ENCODE results near the gene GALNT9. TPM values are rescaled to one million over a fixed set of nuclear protein-coding genes. Genes with fewer than 3 reads are reported as not detected.
"Not testable (repeated sequence)": the region's sequence is repeated elsewhere in the genome, so short reads cannot be mapped to it uniquely, and the experiment has no call there.

The GALNT9 gene
- total RNA-seq, 2 experiments from 2014 or later = not detected

- ChIA-PET POLR2A (no interaction called here), CTCF (no interaction called here)
- DNase-seq = no peak
- Mint-ChIP-seq H3K9me3 (no peaks in the 10 kb centered on the region), H3K27me3 (peaks cover under 1% of the 10 kb centered on the region), H3K36me3 (ENCODE audit: low read depth) (no peaks in the 10 kb centered on the region), H3K27ac (no peak overlapping the region), H3K4me1 (no peaks in the 10 kb centered on the region), H3K4me3 (no peak overlapping the region)
These were observed 75.5 kb downstream of the GALNT9 start for GRCh38 chr12:132253698-132254480.

GRCh38 chr12:132252981-132253380 is 76.4 kb downstream of the GALNT9 start:
- CTCF ChIA-PET; H3K27ac Mint-ChIP-seq; H3K4me3 Mint-ChIP-seq; H3K4me1 Mint-ChIP-seq; POLR2A ChIA-PET; H3K27me3 Mint-ChIP-seq; DNase-seq; H3K36me3 Mint-ChIP-seq (ENCODE audit: low read depth); H3K9me3 Mint-ChIP-seq: not testable (repeated sequence)

- no peaks in the 10 kb centered on the region for H3K4me1 Mint-ChIP-seq
- no peaks in the 10 kb centered on the region for H3K9me3 Mint-ChIP-seq
- ChIA-PET POLR2A (no interaction called here), CTCF (no interaction called here)
- peaks cover 3% of the 10 kb centered on the region for H3K27me3 Mint-ChIP-seq
- DNase-seq = no peak
- no peak overlapping the region for H3K4me3 Mint-ChIP-seq
- H3K27ac Mint-ChIP-seq = no peak overlapping the region
- H3K36me3 Mint-ChIP-seq (ENCODE audit: low read depth) = no peaks in the 10 kb centered on the region
These were observed 77.5 kb downstream of the GALNT9 start for GRCh38 chr12:132251741-132252490.

DNA sequence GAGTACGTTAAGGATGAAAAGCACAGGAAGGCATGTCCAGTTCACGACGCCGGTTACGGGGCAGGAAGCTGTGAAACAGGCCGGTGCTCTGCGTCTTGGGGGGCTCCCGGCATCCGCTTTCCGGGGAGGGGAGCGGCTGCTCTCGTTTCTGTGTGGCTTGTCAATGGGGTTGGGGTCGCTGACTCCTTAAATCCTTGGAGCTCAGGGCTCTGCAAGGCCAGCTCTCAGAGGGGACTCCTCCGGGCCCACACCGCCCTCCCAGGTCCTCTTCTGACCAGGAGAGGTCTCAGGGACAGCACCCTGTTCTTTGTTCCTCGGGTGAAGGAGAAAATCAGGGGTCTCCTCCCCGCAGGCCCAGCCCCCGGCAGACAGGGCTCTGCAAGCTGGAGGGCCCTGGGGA is 78.1 kb downstream of the GALNT9 start:
- Mint-ChIP-seq H3K27me3 (peaks cover 3% of the 10 kb centered on the region), H3K9me3 (no peaks in the 10 kb centered on the region), H3K27ac (no peak overlapping the region), H3K4me1 (no peaks in the 10 kb centered on the region), H3K36me3 (ENCODE audit: low read depth) (no peaks in the 10 kb centered on the region), H3K4me3 (no peak overlapping the region)
- ChIA-PET CTCF (no interaction called here), POLR2A (no interaction called here)
- no peak for DNase-seq

GRCh38 chr12:132250707-132251106 is 78.7 kb downstream of the GALNT9 start:
- H3K4me1 Mint-ChIP-seq = no peaks in the 10 kb centered on the region
- ChIA-PET CTCF (no interaction called here), POLR2A (no interaction called here)
- H3K4me3 Mint-ChIP-seq = no peak overlapping the region
- no peaks in the 10 kb centered on the region for H3K9me3 Mint-ChIP-seq
- DNase-seq = no peak
- no peaks in the 10 kb centered on the region for H3K36me3 Mint-ChIP-seq (ENCODE audit: low read depth)
- H3K27ac Mint-ChIP-seq = no peak overlapping the region
- peaks cover 3% of the 10 kb centered on the region for H3K27me3 Mint-ChIP-seq

DNA sequence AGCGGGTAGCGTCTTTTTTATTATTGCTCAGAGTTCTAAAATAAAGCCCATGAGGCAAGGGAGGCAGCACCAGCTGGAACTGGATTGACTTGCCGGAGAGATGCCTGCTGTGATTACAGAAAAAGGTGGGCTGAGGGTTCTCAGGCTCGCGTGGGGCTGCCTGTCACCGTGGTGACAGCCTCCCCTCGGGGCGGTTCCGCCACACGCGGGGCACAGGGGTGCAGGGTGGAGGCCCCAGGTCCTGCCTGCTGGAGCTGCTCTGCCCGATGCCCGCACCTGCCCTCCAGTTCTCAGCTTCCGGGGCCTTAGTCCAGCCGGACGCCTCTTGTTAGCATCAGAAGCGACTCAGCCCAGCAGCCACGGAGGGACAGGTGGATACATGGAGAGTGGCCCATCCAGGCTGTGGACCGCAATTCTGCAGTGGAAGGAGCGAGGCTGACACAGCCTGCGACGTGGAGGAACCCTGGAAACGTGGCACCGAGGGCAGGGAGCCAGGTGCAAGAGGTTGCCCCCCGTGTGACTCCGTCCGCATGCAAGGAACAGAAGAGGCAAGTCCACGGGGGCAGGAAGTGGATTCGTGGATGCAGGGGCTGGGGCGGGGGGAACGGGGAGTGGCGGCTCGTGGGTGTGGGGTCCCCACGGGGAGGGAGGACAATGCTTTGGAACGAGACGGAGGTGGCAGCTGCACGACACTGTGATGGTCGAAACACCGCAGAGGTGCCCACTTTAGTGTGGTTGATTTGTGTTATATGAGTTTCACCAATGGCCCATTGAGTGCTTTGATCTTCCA is 79.5 kb downstream of the GALNT9 start:
- ChIA-PET CTCF (no interaction called here), POLR2A (no interaction called here)
- Mint-ChIP-seq H3K36me3 (ENCODE audit: low read depth) (no peaks in the 10 kb centered on the region), H3K27me3 (peaks cover 3% of the 10 kb centered on the region), H3K4me1 (no peaks in the 10 kb centered on the region), H3K27ac (no peak overlapping the region), H3K9me3 (no peaks in the 10 kb centered on the region), H3K4me3 (no peak overlapping the region)
- DNase-seq = no peak

DNA sequence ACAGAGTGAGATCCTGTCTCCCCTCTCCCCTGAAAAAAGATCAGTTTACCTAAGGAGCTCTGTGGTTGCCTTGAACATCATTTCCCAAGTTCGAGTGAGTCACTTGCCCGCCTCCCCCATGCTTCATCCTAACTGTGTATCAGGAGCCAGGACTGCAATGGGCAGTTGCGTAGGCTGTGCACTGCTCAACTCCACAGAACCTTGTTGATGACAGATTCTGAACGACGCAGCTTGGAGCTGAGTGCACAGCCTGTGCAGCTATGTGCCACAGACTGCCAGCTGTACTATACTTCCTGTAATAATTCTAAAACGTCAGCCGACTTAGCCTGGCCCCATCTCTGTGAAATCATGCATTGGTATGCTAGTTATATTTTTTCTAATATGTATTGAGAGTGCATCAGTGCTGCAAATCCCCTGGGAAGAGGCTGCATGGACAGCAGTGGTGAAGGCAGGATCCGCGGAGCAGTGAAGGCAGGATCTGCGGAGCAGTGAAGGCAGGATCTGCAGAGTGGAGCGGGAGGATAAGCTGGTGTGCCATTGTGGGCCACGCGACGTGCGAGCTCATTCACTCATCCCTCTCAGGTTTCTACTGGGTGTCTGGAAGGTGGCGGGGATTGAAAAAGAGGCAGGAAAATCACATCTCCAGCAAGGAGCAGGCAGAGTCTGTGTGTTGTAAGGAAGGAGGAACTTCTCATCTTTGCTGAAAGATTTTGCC is 80.8 kb downstream of the GALNT9 start:
- ChIA-PET CTCF (no interaction called here), POLR2A (no interaction called here)
- H3K4me1 Mint-ChIP-seq = no peaks in the 10 kb centered on the region
- no peak for DNase-seq
- no peak overlapping the region for H3K4me3 Mint-ChIP-seq
- H3K36me3 Mint-ChIP-seq (ENCODE audit: low read depth) = no peaks in the 10 kb centered on the region
- no peak overlapping the region for H3K27ac Mint-ChIP-seq
- H3K9me3 Mint-ChIP-seq = peaks cover 3% of the 10 kb centered on the region
- peaks cover 3% of the 10 kb centered on the region for H3K27me3 Mint-ChIP-seq

DNA sequence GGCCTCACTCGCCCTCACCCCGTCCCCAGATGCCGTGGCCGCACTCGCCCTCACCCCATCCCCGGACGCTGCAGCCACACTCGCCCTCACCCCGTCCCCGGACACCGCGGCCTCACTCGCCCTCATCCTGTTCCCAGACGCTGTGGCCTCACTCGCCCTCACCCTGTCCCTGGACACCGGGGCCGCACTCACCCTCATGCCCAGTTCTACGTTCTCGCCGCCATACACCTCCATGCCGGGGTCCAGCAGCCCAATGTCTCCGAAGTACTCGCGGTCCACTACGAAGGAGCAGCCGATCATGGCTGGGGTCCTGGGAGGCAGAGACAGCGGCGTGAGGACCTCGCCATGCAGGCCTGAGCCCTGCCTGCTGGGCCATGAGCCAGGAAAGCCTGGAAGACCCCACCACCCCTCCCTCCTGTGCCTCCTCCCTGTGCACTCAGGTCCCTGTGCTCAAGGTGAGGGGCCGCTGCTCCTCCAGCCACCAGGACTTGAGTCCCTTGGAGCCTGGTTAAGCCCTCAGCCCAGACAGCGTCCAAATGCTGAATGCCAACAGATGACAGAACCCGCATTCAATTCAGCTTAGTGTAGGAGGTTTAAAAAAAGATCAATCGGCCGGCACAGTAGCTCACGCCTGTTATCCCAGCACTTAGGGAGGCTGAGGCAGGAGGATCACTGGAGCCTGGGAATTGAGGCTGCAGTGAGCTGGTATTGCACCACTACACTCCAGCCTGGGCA is 81.5 kb downstream of the GALNT9 start:
- no peaks in the 10 kb centered on the region for H3K4me1 Mint-ChIP-seq
- no peak overlapping the region for H3K4me3 Mint-ChIP-seq
- H3K36me3 Mint-ChIP-seq (ENCODE audit: low read depth) = no peaks in the 10 kb centered on the region
- ChIA-PET CTCF (no interaction called here), POLR2A (no interaction called here)
- H3K27ac Mint-ChIP-seq = no peak overlapping the region
- peaks cover 3% of the 10 kb centered on the region for H3K9me3 Mint-ChIP-seq
- H3K27me3 Mint-ChIP-seq = peaks cover 3% of the 10 kb centered on the region
- no peak for DNase-seq

DNA sequence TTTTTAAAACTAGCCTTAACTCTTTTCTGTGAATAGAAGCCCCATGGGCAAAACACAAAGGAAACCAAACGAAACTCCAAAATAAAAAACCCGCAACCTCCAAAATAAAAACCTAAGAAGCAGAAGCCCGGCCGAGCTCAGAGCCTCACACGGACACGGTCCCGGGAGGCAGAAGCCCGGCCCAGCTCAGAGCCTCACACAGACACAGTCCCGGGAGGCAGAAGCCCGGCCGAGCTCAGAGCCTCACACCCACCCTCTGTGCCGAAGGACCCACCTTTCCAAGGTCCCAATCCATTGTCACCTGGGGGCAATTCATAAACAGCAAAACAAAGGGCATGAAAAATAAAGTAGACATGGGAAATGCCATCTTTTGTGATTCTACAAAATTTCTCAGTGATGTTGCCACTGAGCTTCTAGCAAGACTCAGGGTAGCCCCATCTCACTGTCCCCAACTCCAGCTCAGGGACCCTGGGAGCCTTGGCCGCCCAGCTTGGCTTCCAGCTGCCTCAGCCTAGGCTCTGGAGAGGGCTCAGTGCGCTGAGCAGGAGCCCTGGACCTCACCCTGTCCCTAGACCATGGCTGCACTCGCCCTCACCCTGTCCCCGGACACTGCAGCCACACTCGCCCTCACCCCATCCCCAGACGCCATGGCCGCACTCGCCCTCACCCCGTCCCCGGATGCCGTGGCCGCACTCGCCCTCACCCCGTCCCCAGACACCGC is 82.2 kb downstream of the GALNT9 start:
- H3K9me3 Mint-ChIP-seq = peaks cover 3% of the 10 kb centered on the region
- no peaks in the 10 kb centered on the region for H3K36me3 Mint-ChIP-seq (ENCODE audit: low read depth)
- H3K27me3 Mint-ChIP-seq = peaks cover 3% of the 10 kb centered on the region
- DNase-seq = no peak
- POLR2A ChIA-PET = no interaction called here
- no peak overlapping the region for H3K27ac Mint-ChIP-seq
- no peak overlapping the region for H3K4me3 Mint-ChIP-seq
- H3K4me1 Mint-ChIP-seq = no peaks in the 10 kb centered on the region
- CTCF ChIA-PET = no interaction called here

- no peaks in the 10 kb centered on the region for H3K36me3 Mint-ChIP-seq (ENCODE audit: low read depth)
- CTCF ChIA-PET = interaction anchor here (0.8 to 0.9 kb wide), 2 partner anchors 92 to 106 kb away, joined by 3 read pairs; no protein-coding TSS in a partner anchor
- H3K9me3 Mint-ChIP-seq = peaks cover 3% of the 10 kb centered on the region
- no peaks in the 10 kb centered on the region for H3K4me1 Mint-ChIP-seq
- DNase-seq = no peak
- H3K27ac Mint-ChIP-seq = no peak overlapping the region
- no peak overlapping the region for H3K4me3 Mint-ChIP-seq
- POLR2A ChIA-PET = no interaction called here
- peaks cover 3% of the 10 kb centered on the region for H3K27me3 Mint-ChIP-seq
These were observed 83.8 kb downstream of the GALNT9 start for GRCh38 chr12:132245521-132246101.

DNA sequence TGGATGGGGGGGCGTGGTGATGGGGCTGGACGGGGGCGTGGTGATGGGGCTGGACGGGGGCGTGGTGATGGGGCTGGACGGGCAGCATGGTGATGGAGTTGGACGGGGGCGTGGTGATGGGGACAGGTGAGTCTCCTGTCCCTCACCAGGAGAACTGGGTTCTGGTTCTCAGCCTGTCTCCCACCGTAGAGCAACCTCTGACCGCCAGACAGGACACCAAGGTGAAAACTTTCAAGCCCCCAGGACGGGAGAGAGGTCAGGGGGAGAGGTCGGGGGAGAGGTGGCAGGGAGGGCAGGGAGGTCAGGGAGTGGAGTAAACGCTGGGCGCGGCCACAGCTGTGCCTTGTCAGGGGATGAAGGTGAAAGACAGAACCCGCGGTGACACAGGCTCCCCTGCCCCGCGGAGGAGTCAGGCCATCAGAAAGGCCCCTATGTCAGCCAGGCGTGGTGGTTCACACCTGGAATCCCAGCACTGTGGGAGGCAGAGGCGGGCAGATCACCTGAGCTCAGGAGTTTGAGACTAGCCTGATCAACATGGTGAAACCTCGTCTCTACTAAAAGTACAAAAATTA is 84.6 kb downstream of the GALNT9 start:
- DNase-seq = no peak
- POLR2A ChIA-PET = no interaction called here
- H3K36me3 Mint-ChIP-seq (ENCODE audit: low read depth) = no peaks in the 10 kb centered on the region
- H3K27me3 Mint-ChIP-seq = peaks cover 3% of the 10 kb centered on the region
- H3K4me1 Mint-ChIP-seq = no peaks in the 10 kb centered on the region
- no peak overlapping the region for H3K27ac Mint-ChIP-seq
- H3K4me3 Mint-ChIP-seq = no peak overlapping the region
- CTCF ChIA-PET = interaction anchor here (0.8 to 0.9 kb wide), 2 partner anchors 91 to 107 kb away, joined by 3 read pairs; no protein-coding TSS in a partner anchor
- peaks cover 3% of the 10 kb centered on the region for H3K9me3 Mint-ChIP-seq

Data from activated CD4-positive, alpha-beta T cell treated with anti-CD3 and anti-CD28 coated beads, Interleukin-2, amount 10 ng/mL, durations not matched to agents 7 days and 5 days (primary cell).